GM18519 (cell line): ENCODE data around the gene ADORA3.

Experiments
- ATAC-seq: cut with Tn5 transposase; IDR thresholded peaks from one replicate; pipeline ENCODE4 v1.9.1; 2021; ENCODE audit warnings: mild to moderate bottlenecking, moderate library complexity; ENCODE audit not compliant: unreplicated experiment, low FRiP score

ADORA3 gene

DNA sequence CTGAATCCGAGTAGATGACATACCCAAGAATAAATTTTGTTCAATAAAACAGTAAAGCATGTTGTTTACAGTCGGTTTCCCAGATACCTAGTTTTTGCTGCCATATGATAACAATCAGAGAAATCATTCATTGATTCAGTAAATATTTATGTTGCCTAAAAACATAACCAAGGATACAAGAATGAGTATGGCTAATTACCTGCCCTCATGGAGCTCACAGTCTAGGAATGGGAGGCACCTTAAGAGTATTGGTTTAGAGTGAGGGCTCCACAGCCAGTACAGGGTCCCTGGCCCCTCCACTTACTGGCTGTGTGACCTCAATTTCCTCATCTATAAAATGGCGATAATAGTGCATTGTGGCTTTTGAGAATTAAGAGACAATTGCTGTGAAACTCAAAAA lies 53.2 kb downstream of the ADORA3 start:
- no peak for ATAC-seq

DNA sequence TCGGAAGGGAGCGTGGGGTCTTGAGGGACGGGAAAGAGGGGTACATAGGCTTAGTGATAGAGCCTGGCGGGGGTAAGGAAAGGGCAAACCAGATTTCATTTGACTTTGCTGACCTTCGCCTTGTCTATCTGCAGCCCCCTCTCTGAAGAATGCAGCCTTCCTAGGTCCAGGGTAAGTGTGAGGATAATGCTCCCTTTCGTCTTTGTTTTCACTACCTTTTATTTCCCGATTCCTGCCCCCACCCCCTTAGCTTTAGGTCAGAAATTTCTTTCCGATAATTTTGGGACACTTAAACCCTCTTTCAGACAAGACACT lies 53.8 kb downstream of the ADORA3 start:
- no peak for ATAC-seq
